ENCODE measurements around the gene YIPF7. TPM values are rescaled to one million over a fixed set of nuclear protein-coding genes. Genes with fewer than 3 reads are reported as not detected.

YIPF7 gene
- total RNA-seq, 1 donor from 2014 or later: not detected

DNA sequence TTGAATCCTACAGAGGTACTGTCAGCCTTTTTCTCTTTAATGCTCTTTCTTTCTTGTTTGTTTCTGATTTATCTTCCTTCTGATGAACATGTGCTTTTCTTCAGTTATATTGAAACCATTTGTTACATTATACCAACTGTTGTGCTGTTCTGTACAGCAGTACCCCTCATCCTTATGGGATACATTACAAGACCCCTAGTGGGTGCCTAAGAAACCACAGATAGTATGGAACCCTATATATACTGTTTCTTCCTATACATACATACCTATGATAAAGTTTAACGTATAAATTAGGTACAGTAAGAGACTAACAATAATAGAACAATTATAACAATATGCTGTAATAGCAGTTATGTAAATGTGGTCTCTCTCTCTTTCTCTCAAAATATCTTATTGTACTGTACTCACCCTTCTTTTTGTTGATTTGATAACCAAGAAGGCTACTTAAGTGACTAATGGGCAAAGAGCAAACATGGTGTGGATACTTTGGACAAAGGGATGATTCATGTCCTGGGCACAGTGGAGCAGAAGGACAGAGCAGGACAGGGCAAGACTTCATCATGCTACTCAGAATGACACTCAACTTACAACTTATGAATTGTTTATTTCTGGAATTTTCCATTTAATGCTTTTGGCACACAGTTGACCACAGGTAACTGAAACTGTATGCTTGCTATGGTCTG lies 10.7 kb upstream of the YIPF7 start:
- TF ChIP-seq, protein P1, sequence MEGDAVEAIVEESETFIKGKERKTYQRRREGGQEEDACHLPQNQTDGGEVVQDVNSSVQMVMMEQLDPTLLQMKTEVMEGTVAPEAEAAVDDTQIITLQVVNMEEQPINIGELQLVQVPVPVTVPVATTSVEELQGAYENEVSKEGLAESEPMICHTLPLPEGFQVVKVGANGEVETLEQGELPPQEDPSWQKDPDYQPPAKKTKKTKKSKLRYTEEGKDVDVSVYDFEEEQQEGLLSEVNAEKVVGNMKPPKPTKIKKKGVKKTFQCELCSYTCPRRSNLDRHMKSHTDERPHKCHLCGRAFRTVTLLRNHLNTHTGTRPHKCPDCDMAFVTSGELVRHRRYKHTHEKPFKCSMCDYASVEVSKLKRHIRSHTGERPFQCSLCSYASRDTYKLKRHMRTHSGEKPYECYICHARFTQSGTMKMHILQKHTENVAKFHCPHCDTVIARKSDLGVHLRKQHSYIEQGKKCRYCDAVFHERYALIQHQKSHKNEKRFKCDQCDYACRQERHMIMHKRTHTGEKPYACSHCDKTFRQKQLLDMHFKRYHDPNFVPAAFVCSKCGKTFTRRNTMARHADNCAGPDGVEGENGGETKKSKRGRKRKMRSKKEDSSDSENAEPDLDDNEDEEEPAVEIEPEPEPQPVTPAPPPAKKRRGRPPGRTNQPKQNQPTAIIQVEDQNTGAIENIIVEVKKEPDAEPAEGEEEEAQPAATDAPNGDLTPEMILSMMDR (IDR thresholded peaks at IDR 0.05; ENCODE audit: unreplicated experiment): no peak
- Mint-ChIP-seq H3K27ac (ENCODE audit: unreplicated experiment) (no peak overlapping the region), H3K9me3 (ENCODE audit: unreplicated experiment) (no peaks in the 10 kb centered on the region), H3K4me3 (ENCODE audit: unreplicated experiment) (no peak overlapping the region), H3K4me1 (ENCODE audit: unreplicated experiment) (no peaks in the 10 kb centered on the region), H3K36me3 (ENCODE audit: low read depth, unreplicated experiment) (no peaks in the 10 kb centered on the region), H3K27me3 (ENCODE audit: unreplicated experiment) (no peaks in the 10 kb centered on the region)
- DNase-seq (ENCODE audit: low spot score): no peak

GRCh38 chr4:44660396-44660795 lies 9.0 kb upstream of the YIPF7 start:
- Mint-ChIP-seq H3K27ac (ENCODE audit: unreplicated experiment) (no peak overlapping the region), H3K36me3 (ENCODE audit: low read depth, unreplicated experiment) (no peaks in the 10 kb centered on the region), H3K27me3 (ENCODE audit: unreplicated experiment) (no peaks in the 10 kb centered on the region), H3K4me3 (ENCODE audit: unreplicated experiment) (no peak overlapping the region), H3K4me1 (ENCODE audit: unreplicated experiment) (no peaks in the 10 kb centered on the region), H3K9me3 (ENCODE audit: unreplicated experiment) (no peaks in the 10 kb centered on the region)
- no peak for DNase-seq (ENCODE audit: low spot score)
- TF ChIP-seq, protein P1 (IDR thresholded peaks at IDR 0.05; ENCODE audit: unreplicated experiment): no peak

DNA sequence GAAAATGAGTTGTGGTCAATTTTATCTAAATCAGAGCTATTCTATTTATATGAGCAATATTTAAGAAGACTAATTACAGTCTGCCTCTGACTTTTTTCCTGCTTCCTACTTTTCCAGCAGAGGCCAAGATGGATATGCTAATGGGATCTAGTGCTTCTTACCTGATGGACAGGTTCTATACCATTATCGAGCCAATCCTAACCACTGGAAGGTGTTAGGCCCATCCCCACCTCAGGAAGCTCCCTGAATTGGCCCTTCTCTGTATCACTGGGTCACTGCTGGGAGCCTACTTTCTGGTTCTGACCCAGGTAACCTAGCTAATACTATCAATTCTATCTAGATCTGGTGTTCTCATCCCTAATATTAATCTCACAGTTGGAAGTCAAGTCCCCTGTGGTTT lies 577 bp upstream of the YIPF7 start:
- Mint-ChIP-seq H3K36me3 (ENCODE audit: low read depth, unreplicated experiment) (no peaks in the 10 kb centered on the region), H3K4me1 (ENCODE audit: unreplicated experiment) (no peaks in the 10 kb centered on the region), H3K27me3 (ENCODE audit: unreplicated experiment) (no peaks in the 10 kb centered on the region), H3K4me3 (ENCODE audit: unreplicated experiment) (no peak overlapping the region), H3K27ac (ENCODE audit: unreplicated experiment) (no peak overlapping the region), H3K9me3 (ENCODE audit: unreplicated experiment) (no peaks in the 10 kb centered on the region)
- no peak for DNase-seq (ENCODE audit: low spot score)
- TF ChIP-seq, protein P1 (IDR thresholded peaks at IDR 0.05; ENCODE audit: unreplicated experiment): no peak

DNA sequence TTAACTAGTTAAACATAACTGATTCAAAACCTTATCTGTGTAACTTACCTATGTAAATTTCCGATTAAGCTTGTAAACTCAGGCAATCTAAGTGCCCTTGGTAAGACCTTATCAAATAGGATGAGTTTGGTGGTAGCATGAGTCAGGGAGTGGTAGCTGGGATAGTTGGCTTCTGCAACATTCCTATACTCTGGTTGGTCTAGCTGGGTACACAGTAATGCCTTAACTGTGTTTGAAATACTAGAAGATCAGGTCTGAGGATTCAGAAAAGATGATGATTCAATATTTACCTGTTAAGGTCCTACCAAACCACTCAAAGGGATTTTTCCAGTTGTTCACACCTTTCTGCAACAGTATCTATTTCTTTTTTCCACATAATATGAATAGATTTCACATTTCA lies 5.3 kb downstream of the YIPF7 start:
- H3K4me1 Mint-ChIP-seq (ENCODE audit: unreplicated experiment): no peaks in the 10 kb centered on the region
- DNase-seq (ENCODE audit: low spot score): no peak
- no peak overlapping the region for H3K27ac Mint-ChIP-seq (ENCODE audit: unreplicated experiment)
- H3K4me3 Mint-ChIP-seq (ENCODE audit: unreplicated experiment): no peak overlapping the region
- H3K36me3 Mint-ChIP-seq (ENCODE audit: low read depth, unreplicated experiment): no peaks in the 10 kb centered on the region
- TF ChIP-seq, protein P1 (IDR thresholded peaks at IDR 0.05; ENCODE audit: unreplicated experiment): no peak
- H3K9me3 Mint-ChIP-seq (ENCODE audit: unreplicated experiment): peaks cover 5% of the 10 kb centered on the region
- H3K27me3 Mint-ChIP-seq (ENCODE audit: unreplicated experiment): no peaks in the 10 kb centered on the region

DNA sequence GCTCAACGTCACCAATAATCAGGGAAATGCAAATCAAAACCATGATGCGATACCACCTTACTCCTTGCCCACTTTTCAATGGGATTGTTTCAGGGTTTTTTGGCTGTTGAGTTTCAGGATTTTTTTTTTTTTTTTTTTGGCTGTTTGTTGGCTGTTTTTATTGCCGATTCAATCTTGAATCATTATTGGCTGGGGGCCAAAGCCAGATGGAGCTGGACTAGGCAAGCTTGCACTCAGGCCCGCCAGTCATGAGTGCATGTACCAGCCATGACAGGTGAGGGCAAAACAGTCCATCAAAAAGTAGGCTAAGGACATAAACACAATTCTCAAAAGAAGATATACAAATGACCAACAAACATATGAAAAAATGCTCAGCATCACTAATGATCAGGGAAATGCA lies 13.3 kb downstream of the YIPF7 start:
- Mint-ChIP-seq H3K4me1 (ENCODE audit: unreplicated experiment) (no peaks in the 10 kb centered on the region), H3K27me3 (ENCODE audit: unreplicated experiment) (no peaks in the 10 kb centered on the region), H3K4me3 (ENCODE audit: unreplicated experiment) (no peak overlapping the region), H3K27ac (ENCODE audit: unreplicated experiment) (no peak overlapping the region), H3K9me3 (ENCODE audit: unreplicated experiment) (peaks cover 4% of the 10 kb centered on the region), H3K36me3 (ENCODE audit: low read depth, unreplicated experiment) (no peaks in the 10 kb centered on the region)
- TF ChIP-seq, protein P1 (IDR thresholded peaks at IDR 0.05; ENCODE audit: unreplicated experiment): no peak
- DNase-seq (ENCODE audit: low spot score): no peak

Data from endothelial cell (in vitro differentiated cells).